DND-41 (cell line): ENCODE data around the gene RBKS.

ENCODE experiments used
- ATAC-seq: fragments of 200-7000 bp; cut with Tn5 transposase; 3 replicates; pipeline ENCODE4 v1.9.1; 2021; ENCODE audit warnings: low read depth; ENCODE audit not compliant: insufficient read depth
- DNase-seq: peaks from one replicate; pipeline ENCODE4 v3.0.0-alpha.2; 2020
- H2AFZ ChIP-seq: 2 replicates; pipeline ENCODE4 v1.6.0; 2012; ENCODE audit warnings: low read depth, low read length
- H3K27ac ChIP-seq: 2 replicates; pipeline ENCODE4 v1.5.1; 2012; ENCODE audit warnings: low read length, inconsistent platforms
- H3K27me3 ChIP-seq: fragments of 200-600 bp; sonication (generic); 2 replicates; pipeline ENCODE4 v1.6.0; 2012; ENCODE audit warnings: low read length, mild to moderate bottlenecking, inconsistent platforms; ENCODE audit not compliant: insufficient read depth, poor library complexity
- H3K36me3 ChIP-seq: 2 replicates; pipeline ENCODE4 v1.5.1; 2012; ENCODE audit warnings: low read length, inconsistent platforms; ENCODE audit not compliant: insufficient read depth
- H3K4me1 ChIP-seq: 2 replicates; pipeline ENCODE4 v1.5.1; 2012; ENCODE audit warnings: mild to moderate bottlenecking, low read length; ENCODE audit not compliant: insufficient read depth
- H3K4me2 ChIP-seq: 2 replicates; pipeline ENCODE4 v1.6.0; 2012; ENCODE audit warnings: mild to moderate bottlenecking, moderate library complexity, low read length, inconsistent platforms; ENCODE audit not compliant: insufficient read depth
- H3K4me3 ChIP-seq, 2 experiments: fragments of 200-600 bp in 1 of 2; shearing (Covaris generic) in 1 of 2; 2 replicates each; pipeline ENCODE4 v1.5.1; 2012 to 2016; ENCODE audit warnings: inconsistent platforms in 2 of 2, low read length in 2 of 2, mild to moderate bottlenecking in 2 of 2, low read depth in 1 of 2, moderate library complexity in 1 of 2
- H3K79me2 ChIP-seq: 2 replicates; pipeline ENCODE4 v1.6.0; 2012; ENCODE audit warnings: low read length, inconsistent platforms; ENCODE audit not compliant: insufficient read depth
- H3K9ac ChIP-seq: 2 replicates; pipeline ENCODE4 v1.6.0; 2012; ENCODE audit warnings: low read depth, mild to moderate bottlenecking, inconsistent platforms, low read length, moderate library complexity
- H3K9me3 ChIP-seq: 2 replicates; pipeline ENCODE4 v1.5.1; 2012; ENCODE audit warnings: low read length, moderate library complexity, mild to moderate bottlenecking, inconsistent platforms; ENCODE audit not compliant: insufficient read depth, severe bottlenecking
- H4K20me1 ChIP-seq: 2 replicates; pipeline ENCODE4 v1.6.0; 2012; ENCODE audit warnings: low read length; ENCODE audit not compliant: insufficient read depth
- CTCF ChIP-seq: IDR thresholded peaks from 2 replicates; pipeline ENCODE4 v1.5.1; 2012; ENCODE audit warnings: borderline replicate concordance, low read length, moderate library complexity, mild to moderate bottlenecking; ENCODE audit not compliant: poor library complexity, severe bottlenecking; ENCODE audit errors: extremely low read depth
- EZH2 ChIP-seq: IDR thresholded peaks from 3 replicates; pipeline ENCODE4 v1.6.1; 2012; ENCODE audit warnings: borderline replicate concordance, low read depth, mild to moderate bottlenecking, moderate library complexity, low read length, inconsistent platforms; ENCODE audit not compliant: severe bottlenecking

RBKS gene

GRCh38 chr2:27763907-27764267 is 126.3 kb downstream of the RBKS start:
- Histone ChIP-seq H3K9ac (no peak overlapping the region), H3K4me2 (no peak overlapping the region)

GRCh38 chr2:27762951-27763906 is 127.0 kb downstream of the RBKS start:
- Histone ChIP-seq H3K9me3 (no peaks in the 10 kb centered on the region), H3K9ac (no peak overlapping the region), H3K4me3 (no peak overlapping the region), H2AFZ (no peak overlapping the region), H3K79me2 (no peaks in the 10 kb centered on the region), H4K20me1 (no peaks in the 10 kb centered on the region), H3K36me3 (no peaks in the 10 kb centered on the region), H3K4me1 (no peaks in the 10 kb centered on the region), H3K27ac (no peak overlapping the region), H3K27me3 (peaks cover 4% of the 10 kb centered on the region), H3K4me2 (no peak overlapping the region)
- DNase-seq = no peak
- no peak for ATAC-seq
- TF ChIP-seq CTCF (no peak), EZH2 (no peak)

More at GRCh38 chr2:27763907-27764267, 126.3 kb downstream of the RBKS start:
- H3K27ac ChIP-seq = no peak overlapping the region
- H2AFZ ChIP-seq = no peak overlapping the region
- no peaks in the 10 kb centered on the region for H3K4me1 ChIP-seq
- no peaks in the 10 kb centered on the region for H4K20me1 ChIP-seq
- H3K79me2 ChIP-seq = no peaks in the 10 kb centered on the region
- no peak for TF ChIP-seq EZH2
- TF ChIP-seq CTCF = no peak
- DNase-seq = no peak
- H3K4me3 ChIP-seq = no peak overlapping the region
- no peaks in the 10 kb centered on the region for H3K36me3 ChIP-seq
- no peaks in the 10 kb centered on the region for H3K9me3 ChIP-seq
- ATAC-seq = no peak
- peaks cover 6% of the 10 kb centered on the region for H3K27me3 ChIP-seq

GRCh38 chr2:27756544-27757498 is 133.4 kb downstream of the RBKS start:
- H3K4me2 ChIP-seq = no peak overlapping the region
- H2AFZ ChIP-seq = no peak overlapping the region
- no peaks in the 10 kb centered on the region for H3K36me3 ChIP-seq
- TF ChIP-seq EZH2 (no peak), CTCF (no peak)
- no peaks in the 10 kb centered on the region for H3K27me3 ChIP-seq
- no peak overlapping the region for H3K9ac ChIP-seq
- no peaks in the 10 kb centered on the region for H3K79me2 ChIP-seq
- H3K4me1 ChIP-seq = no peaks in the 10 kb centered on the region
- ATAC-seq (no peak), DNase-seq (no peak)
- no peaks in the 10 kb centered on the region for H3K9me3 ChIP-seq
- no peak overlapping the region for H3K4me3 ChIP-seq
- no peaks in the 10 kb centered on the region for H4K20me1 ChIP-seq
- no peak overlapping the region for H3K27ac ChIP-seq
